ENCODE data around the gene POTEJ.
"Not testable (repeated sequence)": the region's sequence is repeated elsewhere in the genome, so short reads cannot be mapped to it uniquely, and the experiment has no call there.

POTEJ gene

GRCh38 chr2:130664506-130664905 lies 53.3 kb downstream of the POTEJ start:
- H3K4me3 Mint-ChIP-seq, H3K27me3 Mint-ChIP-seq, DNase-seq, H3K36me3 Mint-ChIP-seq, H3K4me1 Mint-ChIP-seq, H3K9me3 Mint-ChIP-seq, CTCF ChIA-PET, H3K27ac Mint-ChIP-seq: not testable (repeated sequence)

GRCh38 chr2:130665596-130665995 lies 54.4 kb downstream of the POTEJ start:
- H3K4me1 Mint-ChIP-seq, H3K27me3 Mint-ChIP-seq, H3K9me3 Mint-ChIP-seq, DNase-seq, H3K4me3 Mint-ChIP-seq, H3K27ac Mint-ChIP-seq, CTCF ChIA-PET, H3K36me3 Mint-ChIP-seq: not testable (repeated sequence)

GRCh38 chr2:130667516-130667915 lies 56.3 kb downstream of the POTEJ start:
- H3K9me3 Mint-ChIP-seq, H3K36me3 Mint-ChIP-seq, DNase-seq, H3K4me1 Mint-ChIP-seq, H3K27ac Mint-ChIP-seq, H3K4me3 Mint-ChIP-seq, H3K27me3 Mint-ChIP-seq, CTCF ChIA-PET: not testable (repeated sequence)

- H3K4me3 Mint-ChIP-seq, CTCF ChIA-PET, H3K4me1 Mint-ChIP-seq, H3K27ac Mint-ChIP-seq, DNase-seq, H3K36me3 Mint-ChIP-seq, H3K27me3 Mint-ChIP-seq, H3K9me3 Mint-ChIP-seq: not testable (repeated sequence)
These were observed 58.9 kb downstream of the POTEJ start for GRCh38 chr2:130670026-130670745.

GRCh38 chr2:130692041-130692770 lies 81.0 kb downstream of the POTEJ start:
- CTCF ChIA-PET, H3K27ac Mint-ChIP-seq, H3K4me1 Mint-ChIP-seq, H3K9me3 Mint-ChIP-seq, DNase-seq, H3K36me3 Mint-ChIP-seq, H3K4me3 Mint-ChIP-seq: not testable (repeated sequence)
- peaks cover 14% of the 10 kb centered on the region for H3K27me3 Mint-ChIP-seq

GRCh38 chr2:130693474-130693873 lies 82.2 kb downstream of the POTEJ start:
- H3K4me3 Mint-ChIP-seq, H3K27ac Mint-ChIP-seq, CTCF ChIA-PET, H3K9me3 Mint-ChIP-seq, H3K36me3 Mint-ChIP-seq, H3K4me1 Mint-ChIP-seq: not testable (repeated sequence)
- peak; percentile 34 for DNase-seq
- peaks cover 14% of the 10 kb centered on the region for H3K27me3 Mint-ChIP-seq

- H3K36me3 Mint-ChIP-seq, H3K27me3 Mint-ChIP-seq, H3K4me1 Mint-ChIP-seq, H3K27ac Mint-ChIP-seq, DNase-seq, H3K9me3 Mint-ChIP-seq, H3K4me3 Mint-ChIP-seq, CTCF ChIA-PET: not testable (repeated sequence)
These were observed 92.0 kb downstream of the POTEJ start for GRCh38 chr2:130703250-130703649.
